LoVo (cell line): ENCODE measurements around the gene ALDH3B1.

ENCODE experiments used
- DNase-seq: peaks from one replicate; pipeline ENCODE4 v3.0.0-alpha.2; 2016; ENCODE audit warnings: low spot score

ALDH3B1 gene

GRCh38 chr11:67998150-67999045 is 11.7 kb upstream of the ALDH3B1 start:
- no peak for DNase-seq

GRCh38 chr11:67999201-67999629 is 10.9 kb upstream of the ALDH3B1 start:
- no peak for DNase-seq

- DNase-seq = no peak
These were observed 10.4 kb upstream of the ALDH3B1 start for GRCh38 chr11:67999704-68000103.

- DNase-seq = no peak
These were observed 7.6 kb upstream of the ALDH3B1 start for GRCh38 chr11:68002575-68002937.

- DNase-seq = peak; percentile 45
These were observed 6.9 kb upstream of the ALDH3B1 start for GRCh38 chr11:68002938-68003845.

GRCh38 chr11:68003846-68004550 is 6.1 kb upstream of the ALDH3B1 start, which contains the start of gene UNC93B1:
TSS of gene UNC93B1 (minus strand) at chr11:68004097. CDS start at chr11:68004043, 54 bp downstream.
- DNase-seq = peak; percentile 85

GRCh38 chr11:68004551-68005335 is 5.4 kb upstream of the ALDH3B1 start:
- DNase-seq = no peak

GRCh38 chr11:68006606-68007166 is 3.4 kb upstream of the ALDH3B1 start:
- DNase-seq = no peak

- DNase-seq = no peak
These were observed 2.4 kb upstream of the ALDH3B1 start for GRCh38 chr11:68007498-68008380.

GRCh38 chr11:68008381-68009337 is 1.5 kb upstream of the ALDH3B1 start:
- DNase-seq = no peak

GRCh38 chr11:68009391-68010089 is 587 bp upstream of the ALDH3B1 start:
- DNase-seq = no peak

- no peak for DNase-seq
These were observed 1.2 kb downstream of the ALDH3B1 start for GRCh38 chr11:68011051-68011943.

- DNase-seq = no peak
These were observed 2.1 kb downstream of the ALDH3B1 start for GRCh38 chr11:68012044-68012842.

- peak; percentile 91 for DNase-seq
These were observed 2.9 kb downstream of the ALDH3B1 start for GRCh38 chr11:68012843-68013610.

- no peak for DNase-seq
These were observed 3.6 kb downstream of the ALDH3B1 start for GRCh38 chr11:68013611-68014156.
